Measurements from ENCODE around the gene LHPP.

LHPP gene

GRCh38 chr10:124616836-124617130, 155.2 kb downstream of the LHPP start:
- no peaks in the 10 kb centered on the region for H3K9me3 ChIP-seq (ENCODE audit: low read length)
- H3K4me1 ChIP-seq (ENCODE audit: insufficient read depth, low read length, severe bottlenecking), result peaks cover 71% of the 10 kb centered on the region
- peak overlapping the region; percentile 93 for H3K27ac ChIP-seq (ENCODE audit: low read depth, low read length, poor library complexity, severe bottlenecking)
- peak overlapping the region; percentile 56; the same call in 1 of the 2 replicates for H3K9ac ChIP-seq (ENCODE audit: low read length)
- no peaks in the 10 kb centered on the region for H3K9me2 ChIP-seq (ENCODE audit: low read depth, low read length)
- no peaks in the 10 kb centered on the region for H3K79me2 ChIP-seq (ENCODE audit: insufficient read depth, low read length)
- peak overlapping the region; percentile 44; the same call in 1 of the 2 replicates for H3K4me2 ChIP-seq (ENCODE audit: low read length)
- peaks cover 15% of the 10 kb centered on the region; the same call in 1 of the 2 replicates for H3K36me3 ChIP-seq (ENCODE audit: insufficient read depth, low read length)
- H3K4me3 ChIP-seq (ENCODE audit: low read depth, low read length, poor library complexity, severe bottlenecking), result no peak overlapping the region
- no peaks in the 10 kb centered on the region for H3K27me3 ChIP-seq (ENCODE audit: insufficient read depth, low read length)
- no peaks in the 10 kb centered on the region for H3F3A ChIP-seq (ENCODE audit: insufficient read depth, low read length)
- no peak overlapping the region for H2AFZ ChIP-seq (ENCODE audit: low read length)
- H4K20me1 ChIP-seq (ENCODE audit: insufficient read depth, low read length), result no peaks in the 10 kb centered on the region
- TF ChIP-seq, protein P1, sequence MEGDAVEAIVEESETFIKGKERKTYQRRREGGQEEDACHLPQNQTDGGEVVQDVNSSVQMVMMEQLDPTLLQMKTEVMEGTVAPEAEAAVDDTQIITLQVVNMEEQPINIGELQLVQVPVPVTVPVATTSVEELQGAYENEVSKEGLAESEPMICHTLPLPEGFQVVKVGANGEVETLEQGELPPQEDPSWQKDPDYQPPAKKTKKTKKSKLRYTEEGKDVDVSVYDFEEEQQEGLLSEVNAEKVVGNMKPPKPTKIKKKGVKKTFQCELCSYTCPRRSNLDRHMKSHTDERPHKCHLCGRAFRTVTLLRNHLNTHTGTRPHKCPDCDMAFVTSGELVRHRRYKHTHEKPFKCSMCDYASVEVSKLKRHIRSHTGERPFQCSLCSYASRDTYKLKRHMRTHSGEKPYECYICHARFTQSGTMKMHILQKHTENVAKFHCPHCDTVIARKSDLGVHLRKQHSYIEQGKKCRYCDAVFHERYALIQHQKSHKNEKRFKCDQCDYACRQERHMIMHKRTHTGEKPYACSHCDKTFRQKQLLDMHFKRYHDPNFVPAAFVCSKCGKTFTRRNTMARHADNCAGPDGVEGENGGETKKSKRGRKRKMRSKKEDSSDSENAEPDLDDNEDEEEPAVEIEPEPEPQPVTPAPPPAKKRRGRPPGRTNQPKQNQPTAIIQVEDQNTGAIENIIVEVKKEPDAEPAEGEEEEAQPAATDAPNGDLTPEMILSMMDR (IDR thresholded peaks at IDR 0.05; ENCODE audit: low read length), result no peak
- no peak for TF ChIP-seq EZH2 (IDR thresholded peaks at IDR 0.05; ENCODE audit: borderline replicate concordance, low read length)

DNA sequence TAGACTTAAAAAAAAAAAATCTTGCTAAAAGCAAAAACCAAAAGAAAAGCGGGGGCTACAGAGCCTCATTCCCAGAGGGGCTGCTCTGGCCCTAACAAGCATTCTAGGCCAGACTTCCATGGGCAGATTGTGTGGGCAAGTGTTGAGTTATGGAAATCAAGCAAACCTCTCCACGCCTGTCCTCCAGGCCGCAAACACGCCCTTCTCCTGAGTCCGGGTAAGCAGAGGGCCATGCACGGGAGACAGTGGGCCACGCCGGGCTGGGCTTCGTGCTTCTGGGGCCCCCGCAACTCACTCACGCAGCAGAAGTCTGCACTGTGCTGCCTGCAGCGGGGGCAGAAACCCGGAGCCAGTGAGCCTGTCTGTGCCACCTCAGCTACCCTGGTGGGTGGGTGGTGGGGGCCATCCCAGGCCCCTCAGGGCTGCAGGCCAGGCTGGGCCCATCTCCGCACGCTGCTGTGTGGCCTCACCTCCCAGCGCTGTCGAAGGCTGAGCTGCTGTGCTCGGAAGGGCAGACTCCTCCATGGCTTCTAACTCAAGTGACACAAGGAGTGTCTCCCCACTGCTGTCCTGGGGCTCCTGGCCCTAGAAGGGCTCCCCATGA, 156.9 kb downstream of the LHPP start:
- no peaks in the 10 kb centered on the region for H3F3A ChIP-seq (ENCODE audit: insufficient read depth, low read length)
- H3K9ac ChIP-seq (ENCODE audit: low read length), result peak overlapping the region; percentile 56; the same call in 1 of the 2 replicates
- H3K9me3 ChIP-seq (ENCODE audit: low read length), result no peaks in the 10 kb centered on the region
- no peaks in the 10 kb centered on the region for H3K9me2 ChIP-seq (ENCODE audit: low read depth, low read length)
- H3K79me2 ChIP-seq (ENCODE audit: insufficient read depth, low read length), result no peaks in the 10 kb centered on the region
- H2AFZ ChIP-seq (ENCODE audit: low read length), result no peak overlapping the region
- H3K27me3 ChIP-seq (ENCODE audit: insufficient read depth, low read length), result no peaks in the 10 kb centered on the region
- H3K4me1 ChIP-seq (ENCODE audit: insufficient read depth, low read length, severe bottlenecking), result peaks cover 76% of the 10 kb centered on the region
- TF ChIP-seq, protein P1 (IDR thresholded peaks at IDR 0.05; ENCODE audit: low read length), result no peak
- no peak for TF ChIP-seq EZH2 (IDR thresholded peaks at IDR 0.05; ENCODE audit: borderline replicate concordance, low read length)
- no peaks in the 10 kb centered on the region for H4K20me1 ChIP-seq (ENCODE audit: insufficient read depth, low read length)
- peak overlapping the region; percentile 2 for H3K4me3 ChIP-seq (ENCODE audit: low read depth, low read length, poor library complexity, severe bottlenecking)
- peak overlapping the region; percentile 44; the same call in 1 of the 2 replicates for H3K4me2 ChIP-seq (ENCODE audit: low read length)
- H3K36me3 ChIP-seq (ENCODE audit: insufficient read depth, low read length), result peaks cover 25% of the 10 kb centered on the region
- H3K27ac ChIP-seq (ENCODE audit: low read depth, low read length, poor library complexity, severe bottlenecking), result peak overlapping the region; percentile 93

DNA sequence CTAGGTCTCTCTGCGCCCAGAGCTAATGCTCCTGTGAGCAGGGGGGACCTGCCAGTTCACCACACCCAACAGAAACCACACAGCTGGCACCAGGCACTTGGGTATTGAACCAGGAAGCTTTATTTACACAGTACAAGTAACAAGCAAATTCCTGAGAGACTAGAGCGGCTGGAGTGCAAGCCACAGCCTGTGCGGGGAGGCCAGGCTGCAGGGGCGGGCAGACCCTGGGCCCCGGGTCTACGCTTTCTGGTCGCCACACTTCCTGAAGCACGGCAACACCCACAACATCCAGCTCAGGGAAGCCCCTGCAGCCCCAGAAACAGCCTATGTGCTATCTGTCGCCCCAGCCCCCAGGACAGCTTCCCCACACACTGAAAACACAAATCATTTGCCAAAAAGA, 157.6 kb downstream of the LHPP start:
- H3K79me2 ChIP-seq (ENCODE audit: insufficient read depth, low read length), result no peaks in the 10 kb centered on the region
- H3K9me2 ChIP-seq (ENCODE audit: low read depth, low read length), result no peaks in the 10 kb centered on the region
- TF ChIP-seq, protein P1 (IDR thresholded peaks at IDR 0.05; ENCODE audit: low read length), result no peak
- TF ChIP-seq EZH2 (IDR thresholded peaks at IDR 0.05; ENCODE audit: borderline replicate concordance, low read length), result no peak
- H3K4me2 ChIP-seq (ENCODE audit: low read length), result peak overlapping the region; percentile 44; the same call in 1 of the 2 replicates
- no peaks in the 10 kb centered on the region for H4K20me1 ChIP-seq (ENCODE audit: insufficient read depth, low read length)
- peaks cover 82% of the 10 kb centered on the region for H3K4me1 ChIP-seq (ENCODE audit: insufficient read depth, low read length, severe bottlenecking)
- no peaks in the 10 kb centered on the region for H3K27me3 ChIP-seq (ENCODE audit: insufficient read depth, low read length)
- peak overlapping the region; percentile 93 for H3K27ac ChIP-seq (ENCODE audit: low read depth, low read length, poor library complexity, severe bottlenecking)
- H3F3A ChIP-seq (ENCODE audit: insufficient read depth, low read length), result no peaks in the 10 kb centered on the region
- H3K36me3 ChIP-seq (ENCODE audit: insufficient read depth, low read length), result peaks cover 25% of the 10 kb centered on the region
- H3K9me3 ChIP-seq (ENCODE audit: low read length), result no peaks in the 10 kb centered on the region
- no peak overlapping the region for H2AFZ ChIP-seq (ENCODE audit: low read length)
- no peak overlapping the region for H3K4me3 ChIP-seq (ENCODE audit: low read depth, low read length, poor library complexity, severe bottlenecking)
- peak overlapping the region; percentile 56; the same call in 1 of the 2 replicates for H3K9ac ChIP-seq (ENCODE audit: low read length)
